Measurements from ENCODE around the gene ENAH.
A peak's percentile ranks its signal among the peaks of the same experiment; 100 is the strongest.
"Not testable (repeated sequence)": the region's sequence is repeated elsewhere in the genome, so short reads cannot be mapped to it uniquely, and the experiment has no call there.

Gene ENAH

DNA sequence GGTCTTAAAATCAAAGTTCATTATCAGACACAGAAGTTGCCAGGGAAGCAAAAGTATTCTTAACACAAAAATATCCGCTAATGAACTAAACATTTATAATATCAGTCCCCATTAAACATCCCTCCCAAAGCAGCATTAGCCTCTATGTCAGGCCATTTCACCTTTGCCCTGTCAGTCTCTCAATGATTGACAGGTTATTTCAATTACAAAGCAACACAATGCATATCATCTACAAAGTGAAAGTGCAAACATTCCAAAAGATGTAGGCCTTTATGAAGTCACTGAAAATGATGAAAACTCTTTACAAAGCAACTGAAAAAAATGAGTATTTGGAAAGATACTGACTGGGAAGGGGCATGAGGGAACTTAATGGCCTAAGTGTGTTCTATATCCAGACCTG, 14.1 kb downstream of the ENAH start:
- WGBS = 96% methylated on average over 1 of the region's 1 CpG
- Histone ChIP-seq H3K27me3 (ENCODE audit: insufficient read depth, low read length) (no peaks in the 10 kb centered on the region), H3K36me3 (ENCODE audit: insufficient read depth, low read length) (peaks cover 48% of the 10 kb centered on the region)

GRCh38 chr1:225637651-225638199, 15.2 kb downstream of the ENAH start:
- Histone ChIP-seq H3K27me3 (ENCODE audit: insufficient read depth, low read length) (no peaks in the 10 kb centered on the region), H3K9ac (ENCODE audit: low read depth, low read length) (no peak overlapping the region), H3K4me1 (ENCODE audit: insufficient read depth, low read length) (no peaks in the 10 kb centered on the region; the same call in 1 of the 2 replicates), H3K36me3 (ENCODE audit: insufficient read depth, low read length) (peaks cover 40% of the 10 kb centered on the region), H3K9me3 (ENCODE audit: insufficient read depth, low read depth, low read length) (no peaks in the 10 kb centered on the region), H3K27ac (ENCODE audit: low read depth, low read length) (no peak overlapping the region), H3K4me3 (ENCODE audit: low read length) (no peak overlapping the region)
- WGBS = over 99% methylated on average over 3 of the region's 3 CpGs

More for the DNA sequence above, 14.1 kb downstream of the ENAH start:
- H3K4me3 ChIP-seq (ENCODE audit: low read length) = no peak overlapping the region
- H3K9ac ChIP-seq (ENCODE audit: low read depth, low read length) = no peak overlapping the region
- H3K9me3 ChIP-seq (ENCODE audit: insufficient read depth, low read depth, low read length) = no peaks in the 10 kb centered on the region
- H3K27ac ChIP-seq (ENCODE audit: low read depth, low read length) = no peak overlapping the region
- H3K4me1 ChIP-seq (ENCODE audit: insufficient read depth, low read length) = no peaks in the 10 kb centered on the region; the same call in 1 of the 2 replicates

DNA sequence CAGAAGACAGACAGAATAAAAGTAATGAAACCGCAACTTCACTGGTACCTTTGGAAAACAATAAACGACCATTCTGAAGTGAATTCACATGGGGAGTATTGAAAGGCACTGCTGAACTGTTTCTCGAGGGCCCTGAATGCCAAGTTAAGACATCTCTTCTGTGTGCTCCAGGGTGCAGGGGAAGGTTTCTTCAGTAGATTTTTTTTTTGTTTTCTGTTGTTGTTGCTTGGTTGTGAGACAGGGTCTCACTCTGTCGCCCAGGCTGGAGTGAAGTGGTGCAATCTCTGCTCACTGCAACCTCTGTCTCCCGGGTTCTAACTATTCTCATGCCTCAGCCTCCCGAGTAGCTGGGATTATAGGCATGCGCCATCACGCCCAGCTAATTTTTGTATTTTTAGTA, 15.9 kb downstream of the ENAH start:
- H3K4me1 ChIP-seq (ENCODE audit: insufficient read depth, low read length); H3K9ac ChIP-seq (ENCODE audit: low read depth, low read length); H3K27me3 ChIP-seq (ENCODE audit: insufficient read depth, low read length); H3K4me3 ChIP-seq (ENCODE audit: low read length); H3K27ac ChIP-seq (ENCODE audit: low read depth, low read length); H3K9me3 ChIP-seq (ENCODE audit: insufficient read depth, low read depth, low read length): not testable (repeated sequence)
- H3K36me3 ChIP-seq (ENCODE audit: insufficient read depth, low read length) = peaks cover 34% of the 10 kb centered on the region
- 94% methylated on average over 8 of the region's 8 CpGs for WGBS

GRCh38 chr1:225635649-225636048, 17.3 kb downstream of the ENAH start:
- Histone ChIP-seq H3K4me3 (ENCODE audit: low read length) (no peak overlapping the region), H3K4me1 (ENCODE audit: insufficient read depth, low read length) (peaks cover 11% of the 10 kb centered on the region; the same call in 1 of the 2 replicates), H3K36me3 (ENCODE audit: insufficient read depth, low read length) (peaks cover 28% of the 10 kb centered on the region), H3K27ac (ENCODE audit: low read depth, low read length) (no peak overlapping the region), H3K27me3 (ENCODE audit: insufficient read depth, low read length) (no peaks in the 10 kb centered on the region), H3K9ac (ENCODE audit: low read depth, low read length) (no peak overlapping the region), H3K9me3 (ENCODE audit: insufficient read depth, low read depth, low read length) (no peaks in the 10 kb centered on the region)

DNA sequence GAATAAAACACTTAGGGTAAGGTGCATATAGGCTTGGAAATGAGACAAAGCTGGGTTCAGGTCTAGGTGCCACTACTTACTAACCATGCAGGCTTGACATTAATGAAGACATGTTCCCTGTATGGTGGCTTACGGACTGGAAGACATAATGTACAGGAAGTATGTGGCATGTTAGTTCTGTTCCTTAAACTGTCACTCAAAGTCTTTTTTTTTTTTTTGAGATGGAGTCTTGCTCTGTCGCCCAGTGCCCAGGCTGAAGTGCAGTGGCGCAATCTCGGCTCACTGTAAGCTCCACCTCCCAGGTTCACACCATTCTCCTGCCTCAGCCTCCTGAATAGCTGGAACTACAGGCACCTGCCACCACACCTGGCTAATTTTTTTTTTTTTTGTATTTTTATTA, 20.1 kb downstream of the ENAH start:
- H3K9me3 ChIP-seq (ENCODE audit: insufficient read depth, low read depth, low read length); H3K36me3 ChIP-seq (ENCODE audit: insufficient read depth, low read length); H3K27ac ChIP-seq (ENCODE audit: low read depth, low read length); H3K27me3 ChIP-seq (ENCODE audit: insufficient read depth, low read length); H3K4me3 ChIP-seq (ENCODE audit: low read length); H3K9ac ChIP-seq (ENCODE audit: low read depth, low read length): not testable (repeated sequence)
- 98% methylated on average over 4 of the region's 4 CpGs for WGBS
- peaks cover 19% of the 10 kb centered on the region for H3K4me1 ChIP-seq (ENCODE audit: insufficient read depth, low read length)

DNA sequence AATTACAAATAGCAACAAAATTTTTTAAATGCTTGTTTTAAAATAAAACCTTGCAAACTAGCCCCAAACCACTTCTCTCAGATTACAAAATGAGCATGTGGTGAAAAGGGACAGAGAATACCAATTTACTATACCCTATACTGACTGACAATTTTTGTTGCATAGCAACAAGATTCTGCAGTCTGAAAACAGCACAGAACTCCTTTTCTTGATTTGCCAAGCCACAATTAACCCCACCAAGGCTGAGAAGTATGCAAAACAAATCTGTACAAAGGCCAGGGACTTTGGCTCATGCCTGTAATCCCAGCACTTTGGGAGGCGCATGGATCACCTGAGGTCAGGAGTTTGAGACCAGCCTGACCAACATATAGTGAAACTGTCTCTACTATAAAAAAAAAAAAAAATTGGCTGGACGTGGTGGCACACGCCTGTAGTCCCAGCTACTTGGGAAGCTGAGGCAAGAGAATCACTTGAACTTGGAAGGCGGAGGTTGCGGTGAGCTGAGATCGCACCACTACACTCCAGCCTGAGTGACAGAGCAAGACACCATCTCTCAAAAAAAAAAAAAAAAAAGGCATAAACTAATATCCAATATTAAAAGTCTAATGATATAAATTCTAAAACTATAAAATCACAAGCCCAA, 21.8 kb downstream of the ENAH start:
- no peak overlapping the region for H3K9ac ChIP-seq (ENCODE audit: low read depth, low read length)
- 0 out of 2 replicates have a peak, but pooled peaks cover 2% of the 10 kb centered on the region for H3K36me3 ChIP-seq (ENCODE audit: insufficient read depth, low read length)
- 93% methylated on average over 6 of the region's 6 CpGs for WGBS
- no peak overlapping the region for H3K4me3 ChIP-seq (ENCODE audit: low read length)
- no peaks in the 10 kb centered on the region for H3K9me3 ChIP-seq (ENCODE audit: insufficient read depth, low read depth, low read length)
- H3K27ac ChIP-seq (ENCODE audit: low read depth, low read length) = no peak overlapping the region
- no peaks in the 10 kb centered on the region for H3K27me3 ChIP-seq (ENCODE audit: insufficient read depth, low read length)
- peaks cover 31% of the 10 kb centered on the region for H3K4me1 ChIP-seq (ENCODE audit: insufficient read depth, low read length)

GRCh38 chr1:225629483-225629882, 23.4 kb downstream of the ENAH start:
- H3K4me3 ChIP-seq (ENCODE audit: low read length) = no peak overlapping the region
- H3K36me3 ChIP-seq (ENCODE audit: insufficient read depth, low read length) = peaks cover 9% of the 10 kb centered on the region; the same call in 1 of the 2 replicates
- no peaks in the 10 kb centered on the region for H3K27me3 ChIP-seq (ENCODE audit: insufficient read depth, low read length)
- WGBS = 98% methylated on average over 3 of the region's 3 CpGs
- no peaks in the 10 kb centered on the region for H3K9me3 ChIP-seq (ENCODE audit: insufficient read depth, low read depth, low read length)
- H3K9ac ChIP-seq (ENCODE audit: low read depth, low read length) = no peak overlapping the region
- no peak overlapping the region for H3K27ac ChIP-seq (ENCODE audit: low read depth, low read length)
- H3K4me1 ChIP-seq (ENCODE audit: insufficient read depth, low read length) = peaks cover 31% of the 10 kb centered on the region

DNA sequence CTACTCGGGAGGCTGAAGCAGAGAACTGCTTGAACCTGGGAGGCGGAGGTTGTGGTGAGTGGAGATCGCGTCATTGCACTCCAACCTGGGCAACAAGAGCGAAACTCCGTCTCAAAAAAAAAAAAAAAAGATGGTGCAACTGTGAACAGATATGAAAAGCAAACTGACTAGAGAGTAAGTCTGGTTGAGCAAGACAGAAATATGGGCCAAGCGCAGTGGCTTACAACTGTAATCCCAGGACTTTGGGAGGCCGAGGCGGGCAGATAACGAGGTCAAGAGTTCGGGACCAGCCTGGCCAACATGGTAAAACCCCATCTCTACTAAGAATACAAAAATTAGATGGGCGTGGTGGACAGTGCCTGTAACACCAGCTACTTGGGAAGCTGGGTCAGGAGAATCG, 24.1 kb downstream of the ENAH start:
- not testable (repeated sequence) for H3K4me3 ChIP-seq (ENCODE audit: low read length); H3K36me3 ChIP-seq (ENCODE audit: insufficient read depth, low read length); H3K27ac ChIP-seq (ENCODE audit: low read depth, low read length); H3K9me3 ChIP-seq (ENCODE audit: insufficient read depth, low read depth, low read length); H3K9ac ChIP-seq (ENCODE audit: low read depth, low read length); H3K27me3 ChIP-seq (ENCODE audit: insufficient read depth, low read length)
- peaks cover 31% of the 10 kb centered on the region for H3K4me1 ChIP-seq (ENCODE audit: insufficient read depth, low read length)
- 94% methylated on average over 13 of the region's 13 CpGs for WGBS

DNA sequence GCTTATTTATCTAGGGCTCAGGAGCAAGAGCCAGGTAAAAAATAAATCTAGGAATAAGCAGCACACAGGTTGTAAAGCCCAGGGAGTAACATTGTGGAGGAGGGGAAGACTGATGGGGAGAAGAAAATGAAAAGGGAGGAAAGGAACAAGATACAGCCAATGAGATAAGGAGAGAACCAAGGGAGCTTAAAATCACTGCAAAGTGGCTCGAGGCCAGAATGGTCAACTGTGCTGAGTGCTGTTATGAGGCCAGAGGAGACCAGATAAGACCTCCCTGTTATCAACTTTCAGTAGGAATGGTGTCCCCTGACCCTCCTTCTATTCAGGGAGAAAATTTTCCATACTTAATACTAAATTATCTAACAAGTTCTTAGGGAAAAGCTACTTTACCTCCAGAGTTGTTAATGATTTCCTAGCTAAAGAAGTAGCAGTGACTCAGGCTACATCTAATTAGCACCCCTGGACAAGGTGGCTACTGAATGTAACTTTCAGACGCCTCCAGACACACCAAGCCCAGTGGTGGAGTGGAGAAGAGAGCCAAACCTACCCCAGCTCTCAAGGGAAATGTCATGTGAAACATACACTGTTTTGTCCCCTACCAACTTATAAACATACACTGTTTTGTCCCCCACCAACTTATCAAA, 25.5 kb downstream of the ENAH start:
- 81% methylated on average over 2 of the region's 2 CpGs for WGBS
- Histone ChIP-seq H3K9ac (ENCODE audit: low read depth, low read length) (no peak overlapping the region), H3K27ac (ENCODE audit: low read depth, low read length) (peak overlapping the region; percentile 32; the same call in 1 of the 2 replicates), H3K9me3 (ENCODE audit: insufficient read depth, low read depth, low read length) (no peaks in the 10 kb centered on the region), H3K36me3 (ENCODE audit: insufficient read depth, low read length) (peaks cover 8% of the 10 kb centered on the region; the same call in 1 of the 2 replicates), H3K4me1 (ENCODE audit: insufficient read depth, low read length) (peaks cover 31% of the 10 kb centered on the region), H3K4me3 (ENCODE audit: low read length) (no peak overlapping the region), H3K27me3 (ENCODE audit: insufficient read depth, low read length) (no peaks in the 10 kb centered on the region)

DNA sequence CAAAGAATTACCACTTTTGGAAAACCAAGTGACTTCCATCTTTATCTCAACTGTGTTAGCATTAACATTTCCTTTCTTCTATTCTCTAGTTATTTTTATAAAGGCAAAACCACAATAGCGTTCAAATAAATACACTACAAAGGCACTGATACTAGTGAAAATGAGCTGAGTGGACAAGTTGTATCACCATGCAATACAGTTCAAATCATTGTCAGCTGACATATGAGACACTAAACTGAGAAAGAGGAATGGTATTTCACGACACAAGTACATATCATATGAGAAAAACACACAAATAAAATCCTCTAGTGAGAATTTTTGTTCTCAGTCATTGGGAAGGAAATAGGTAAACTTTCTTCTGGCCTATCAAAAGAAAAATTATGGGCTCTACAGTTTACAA, 26.2 kb downstream of the ENAH start:
- WGBS = 100% methylated on average over 1 of the region's 2 CpGs
- peaks cover 26% of the 10 kb centered on the region for H3K4me1 ChIP-seq (ENCODE audit: insufficient read depth, low read length)

DNA sequence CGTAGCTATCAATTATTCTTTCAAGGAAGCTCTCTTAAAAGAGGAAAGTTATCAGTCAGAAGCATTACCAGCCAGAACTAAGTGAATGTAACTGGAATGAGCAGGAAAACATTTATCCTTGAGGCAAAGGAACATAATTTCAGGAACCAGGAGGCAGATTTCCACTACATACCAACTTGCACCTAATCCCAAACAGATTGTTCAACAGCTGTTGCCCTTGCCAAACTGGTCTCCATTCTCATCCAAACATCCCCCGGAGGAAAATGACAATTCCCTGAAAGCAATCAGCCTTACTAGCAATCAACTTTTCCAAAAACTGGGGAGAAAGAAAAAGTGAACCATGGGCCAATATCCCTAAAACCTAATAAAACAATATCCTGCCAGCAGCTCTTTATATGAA, 35.0 kb downstream of the ENAH start:
- 90% methylated on average over 2 of the region's 2 CpGs for WGBS
- H3K4me1 ChIP-seq (ENCODE audit: insufficient read depth, low read length) = peaks cover 3% of the 10 kb centered on the region; the same call in 1 of the 2 replicates
- H3K36me3 ChIP-seq (ENCODE audit: insufficient read depth, low read length) = peaks cover 13% of the 10 kb centered on the region; the same call in 1 of the 2 replicates
- no peaks in the 10 kb centered on the region for H3K27me3 ChIP-seq (ENCODE audit: insufficient read depth, low read length)
- H3K9ac ChIP-seq (ENCODE audit: low read depth, low read length) = no peak overlapping the region
- H3K27ac ChIP-seq (ENCODE audit: low read depth, low read length) = no peak overlapping the region
- H3K9me3 ChIP-seq (ENCODE audit: insufficient read depth, low read depth, low read length) = 0 out of 2 replicates have a peak, but pooled peaks cover 2% of the 10 kb centered on the region
- H3K4me3 ChIP-seq (ENCODE audit: low read length) = no peak overlapping the region

More for the DNA sequence above, 26.2 kb downstream of the ENAH start:
- Histone ChIP-seq H3K9ac (ENCODE audit: low read depth, low read length) (no peak overlapping the region), H3K27me3 (ENCODE audit: insufficient read depth, low read length) (no peaks in the 10 kb centered on the region), H3K9me3 (ENCODE audit: insufficient read depth, low read depth, low read length) (no peaks in the 10 kb centered on the region), H3K36me3 (ENCODE audit: insufficient read depth, low read length) (peaks cover 15% of the 10 kb centered on the region; the same call in 1 of the 2 replicates), H3K4me3 (ENCODE audit: low read length) (no peak overlapping the region), H3K27ac (ENCODE audit: low read depth, low read length) (no peak overlapping the region)

Measured in HUES64 (cell line).